Pulmonary artery endothelial cell (primary cell): Measurements from ENCODE around the gene MOAP1. TPM values are rescaled to one million over a fixed set of nuclear protein-coding genes. Genes with fewer than 3 reads are reported as not detected.
"Not testable (repeated sequence)": the region's sequence is repeated elsewhere in the genome, so short reads cannot be mapped to it uniquely, and the experiment has no call there.

ENCODE experiments used
- DNase-seq: peaks from one replicate; pipeline ENCODE4 v3.0.0-alpha.2; 2011; ENCODE audit warnings: low read depth, low spot score
- total RNA-seq: library from RNA; depleted of rRNA; stranded (reverse); fragments of >200 nt; gene quantifications from 2 replicates; pipeline ENCODE4 v1.2.3, GENCODE V29; 2014

MOAP1 gene
- total RNA-seq, 1 donor from 2014 or later: 20.8 TPM

GRCh38 chr14:93186466-93186865 lies 1.8 kb upstream of the MOAP1 start:
- DNase-seq: no peak

GRCh38 chr14:93185349-93185720 lies 638 bp upstream of the MOAP1 start:
- no peak for DNase-seq

GRCh38 chr14:93183596-93184317 lies 940 bp downstream of the MOAP1 start:
- DNase-seq: no peak

- no peak for DNase-seq
Measured at GRCh38 chr14:93175492-93175891, 9.2 kb downstream of the MOAP1 start.

- not testable (repeated sequence) for DNase-seq
Measured at GRCh38 chr14:93174731-93175130, 10.0 kb downstream of the MOAP1 start.

- no peak for DNase-seq
Measured at GRCh38 chr14:93173943-93174395, 10.7 kb downstream of the MOAP1 start.

GRCh38 chr14:93171376-93171775 lies 13.3 kb downstream of the MOAP1 start:
- DNase-seq: no peak

GRCh38 chr14:93170141-93170540 lies 14.6 kb downstream of the MOAP1 start:
- not testable (repeated sequence) for DNase-seq

GRCh38 chr14:93169619-93170018 lies 15.1 kb downstream of the MOAP1 start:
- DNase-seq: not testable (repeated sequence)

GRCh38 chr14:93168610-93169009 lies 16.1 kb downstream of the MOAP1 start:
- not testable (repeated sequence) for DNase-seq

- DNase-seq: not testable (repeated sequence)
Measured at GRCh38 chr14:93165271-93166265, 19.1 kb downstream of the MOAP1 start.

- no peak for DNase-seq
Measured at GRCh38 chr14:93163564-93163963, 21.1 kb downstream of the MOAP1 start.

GRCh38 chr14:93161411-93161940 lies 23.2 kb downstream of the MOAP1 start:
- no peak for DNase-seq

GRCh38 chr14:93160353-93160801 lies 24.3 kb downstream of the MOAP1 start:
- DNase-seq: no peak

GRCh38 chr14:93159625-93160352 lies 24.9 kb downstream of the MOAP1 start:
- DNase-seq: not testable (repeated sequence)

- not testable (repeated sequence) for DNase-seq
Measured at GRCh38 chr14:93158349-93158748, 26.3 kb downstream of the MOAP1 start.

- no peak for DNase-seq
Measured at GRCh38 chr14:93156693-93157369, 27.9 kb downstream of the MOAP1 start.

- no peak for DNase-seq
Measured at GRCh38 chr14:93155667-93156066, 29.0 kb downstream of the MOAP1 start.

- no peak for DNase-seq
Measured at GRCh38 chr14:93153121-93153520, 31.6 kb downstream of the MOAP1 start.
